ENCODE results near the gene FNBP1L.

FNBP1L gene

DNA sequence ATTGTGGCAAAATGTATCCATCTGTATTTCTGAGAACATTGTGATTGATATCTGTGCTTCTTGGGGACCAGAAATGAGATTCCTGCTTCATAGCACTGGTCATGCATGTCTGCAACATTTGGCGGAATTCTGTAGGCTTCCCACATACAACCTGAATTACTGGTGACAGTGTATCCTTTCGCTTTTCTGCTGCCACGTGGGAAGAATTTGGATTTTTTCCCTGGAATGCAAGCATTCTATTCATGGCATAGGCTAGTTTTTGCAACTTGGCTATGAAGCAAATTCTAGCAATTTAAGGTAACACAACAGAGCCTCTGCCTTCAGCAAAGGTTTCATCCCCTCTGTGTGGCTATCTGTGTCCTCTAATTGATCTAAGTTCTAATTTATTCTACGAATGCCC is 147.8 kb downstream of the FNBP1L start:
- no peak for DNase-seq

DNA sequence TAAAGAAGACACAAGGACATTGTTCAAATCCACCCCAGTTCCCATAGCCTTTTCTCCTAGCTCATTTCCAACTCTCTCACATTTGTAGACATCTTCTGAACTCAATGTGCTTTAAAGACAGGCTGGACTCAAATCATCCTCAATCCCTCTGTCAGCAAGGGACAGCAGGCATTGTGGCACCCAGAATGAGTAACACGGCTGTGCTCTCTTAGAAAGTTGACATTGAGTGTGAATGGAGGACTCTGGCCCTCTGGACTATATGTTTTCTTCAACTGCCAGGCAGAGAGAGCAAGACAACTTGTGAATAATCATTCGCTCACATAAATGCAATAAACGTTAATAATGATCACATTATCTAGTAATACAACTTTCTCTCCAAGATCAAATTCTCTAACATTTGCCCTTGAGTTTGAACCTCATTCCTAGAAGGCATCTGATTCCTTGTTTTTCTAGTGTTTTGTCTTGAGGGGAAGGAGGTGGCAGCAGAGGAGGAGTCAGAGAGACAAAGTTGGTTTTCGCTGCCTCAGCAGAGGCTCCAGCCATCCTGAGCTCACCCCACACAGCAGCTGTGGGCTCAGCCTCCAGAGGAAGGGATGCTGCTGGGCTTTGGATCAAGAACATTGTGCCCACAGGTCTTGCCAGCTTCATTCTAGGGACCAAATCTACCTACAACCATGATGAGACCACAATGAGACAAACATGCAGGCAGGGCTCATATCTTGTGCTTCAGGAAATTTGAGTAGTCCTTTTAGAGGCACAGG is 148.6 kb downstream of the FNBP1L start:
- no peak for DNase-seq

DNA sequence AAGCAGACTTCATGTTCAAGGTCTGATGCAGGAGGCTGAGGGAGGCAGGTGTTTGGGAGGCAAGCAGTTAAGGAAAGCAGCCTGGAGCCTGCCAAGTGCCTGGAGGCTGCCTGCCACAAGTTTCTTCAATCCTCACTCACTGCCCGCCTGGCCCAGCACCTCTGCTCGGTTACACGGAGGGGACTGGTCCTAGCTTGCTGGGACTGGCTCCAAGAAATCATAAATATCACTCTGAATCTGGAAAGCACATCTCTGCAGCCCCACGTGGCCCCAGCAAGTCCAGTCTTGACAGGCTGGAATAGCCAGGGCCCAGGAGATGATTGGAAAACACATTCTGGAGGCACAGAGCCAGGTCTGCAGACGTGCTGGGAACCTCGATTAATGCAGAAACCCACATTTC is 149.8 kb downstream of the FNBP1L start:
- DNase-seq, result no peak

DNA sequence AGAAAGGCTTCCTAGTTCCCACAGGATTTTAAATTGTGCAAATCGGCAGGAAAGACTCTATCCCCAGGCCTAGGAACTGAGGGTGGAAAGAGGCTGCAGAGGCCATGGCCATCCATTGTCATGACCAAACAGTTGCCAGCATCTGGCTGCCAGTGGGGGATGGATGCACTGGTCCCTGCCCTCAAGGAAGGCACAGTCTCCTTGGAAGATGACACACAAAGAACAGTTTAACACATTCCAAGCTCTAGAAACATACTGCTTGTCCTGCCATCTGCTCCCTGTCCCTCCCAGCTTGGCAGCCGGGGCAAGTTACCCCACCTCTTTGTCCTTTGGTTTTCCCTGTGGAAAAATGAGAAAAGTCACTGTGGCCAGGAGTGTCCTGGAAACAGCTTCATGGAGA is 150.5 kb downstream of the FNBP1L start:
- DNase-seq, result no peak

DNA sequence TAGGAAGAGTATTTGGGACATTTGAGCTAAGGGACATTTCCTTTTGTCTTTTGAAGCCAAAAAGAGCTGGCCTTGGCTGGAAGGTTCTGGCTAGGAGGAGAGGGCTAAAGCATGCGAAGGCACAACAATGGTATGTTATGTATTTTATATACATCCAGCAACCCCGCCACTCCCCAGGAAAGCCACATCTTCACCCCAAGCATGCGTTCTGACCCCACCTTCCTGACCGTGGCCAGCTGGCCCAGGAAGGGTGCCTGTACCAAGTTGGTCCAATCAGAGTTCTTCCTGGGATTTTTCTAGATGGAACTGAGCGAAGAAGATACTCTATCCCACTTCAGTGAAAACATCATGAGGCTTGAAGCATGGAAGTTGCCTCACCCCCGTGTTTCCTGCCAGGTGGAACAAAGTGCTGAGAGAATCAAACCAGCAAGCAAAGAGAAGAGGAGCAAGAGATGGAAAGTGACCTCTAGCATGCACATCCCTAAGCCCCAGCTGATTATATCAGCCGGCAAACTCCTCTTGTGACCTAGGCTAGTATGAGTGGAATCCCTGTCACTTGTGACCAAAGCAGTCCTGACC is 151.0 kb downstream of the FNBP1L start:
- DNase-seq, result no peak

DNA sequence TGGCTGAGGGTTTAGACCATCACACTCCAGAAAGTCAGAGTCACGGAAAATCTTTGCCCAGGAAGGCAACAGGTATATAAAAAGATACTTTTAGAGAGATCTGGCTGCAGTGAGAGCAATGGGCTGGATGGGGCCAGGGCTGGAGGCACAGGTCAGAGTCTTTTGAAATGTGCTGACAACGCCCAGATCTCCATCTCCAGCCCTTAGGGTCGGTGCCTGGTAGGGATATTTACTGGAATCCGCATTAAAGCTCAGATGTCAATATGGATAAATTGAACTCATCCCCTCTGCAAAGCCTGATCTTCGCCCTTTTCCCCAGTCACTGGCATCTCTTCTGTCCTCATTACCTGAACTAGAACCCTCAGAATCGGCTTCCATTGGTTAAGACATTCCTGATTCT is 151.6 kb downstream of the FNBP1L start:
- DNase-seq, result no peak

DNA sequence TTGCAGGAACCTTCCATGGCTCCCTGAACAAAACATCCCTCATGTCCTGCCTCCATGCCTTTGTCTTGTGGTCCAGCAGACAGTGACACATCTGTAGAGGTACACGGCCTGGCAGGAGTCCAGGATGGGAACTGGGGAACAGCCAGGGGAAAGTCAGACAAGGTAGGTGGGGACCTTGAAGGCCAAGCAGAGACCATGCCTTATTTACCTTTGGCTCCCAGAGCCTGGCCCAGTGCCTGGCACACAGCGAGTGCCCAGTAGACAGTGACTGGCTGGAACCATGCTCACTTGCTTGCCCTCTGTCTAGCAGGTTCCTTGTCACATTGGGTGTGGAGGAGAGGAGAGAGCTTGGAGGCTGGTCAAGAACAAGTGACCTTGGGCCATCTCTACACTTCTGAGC is 152.7 kb downstream of the FNBP1L start:
- DNase-seq, result no peak

DNA sequence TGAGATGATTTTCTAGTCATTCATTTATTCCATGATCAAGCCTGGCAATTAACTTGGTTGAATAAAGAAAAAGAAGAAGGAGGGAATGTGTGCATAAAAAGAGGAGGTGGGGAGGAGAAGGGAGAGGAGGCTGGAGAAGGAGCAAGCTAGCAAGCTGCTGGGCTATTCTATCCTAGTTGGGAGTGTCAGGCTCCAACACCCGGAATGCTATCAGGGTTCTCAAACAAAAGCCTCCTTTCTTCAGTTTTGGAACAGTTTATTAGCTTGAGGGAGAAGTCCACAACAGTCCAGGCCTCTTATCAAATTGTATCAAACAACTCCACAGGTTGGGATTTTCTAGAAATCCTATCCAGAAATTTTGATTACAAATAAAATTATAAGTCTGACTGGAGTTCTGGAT is 153.8 kb downstream of the FNBP1L start:
- no peak for DNase-seq

DNA sequence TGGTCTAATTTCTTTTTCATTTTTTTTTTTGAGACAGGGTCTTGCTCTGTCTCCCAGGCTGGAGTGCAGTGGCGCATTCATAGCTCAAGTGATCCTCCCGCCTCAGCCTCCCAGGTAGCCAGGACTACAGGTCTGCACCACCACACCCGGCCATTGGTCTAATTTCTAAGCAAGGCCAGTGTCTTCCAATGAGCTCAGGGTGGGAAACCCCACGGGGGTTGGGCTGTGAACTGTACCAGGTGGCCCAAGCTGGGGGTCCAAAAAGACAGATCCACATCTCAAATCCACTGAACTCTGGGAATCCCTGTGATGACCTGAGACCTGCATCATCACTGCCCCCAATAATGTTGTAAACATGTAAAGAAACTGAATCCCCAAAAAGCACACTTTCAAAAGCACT is 154.2 kb downstream of the FNBP1L start:
- DNase-seq, result no peak

DNA sequence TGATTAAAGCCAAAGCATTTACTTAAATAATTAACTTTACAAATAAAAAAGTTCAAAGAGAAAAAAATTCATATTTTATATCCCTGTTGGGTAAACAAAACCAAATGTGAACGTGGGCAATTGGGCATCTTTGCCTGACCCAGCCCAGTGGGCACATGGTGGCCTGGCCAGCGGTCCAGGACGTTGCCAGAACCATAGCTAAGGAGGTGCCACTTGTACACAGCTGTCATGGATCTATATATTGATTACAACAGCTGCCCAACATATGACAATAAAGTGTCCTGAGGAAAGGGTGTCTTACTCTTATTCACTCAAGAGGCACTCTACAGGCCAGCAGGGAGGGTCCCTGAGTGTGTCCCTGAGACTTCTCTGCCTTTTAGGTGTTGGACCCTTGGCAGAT is 155.2 kb downstream of the FNBP1L start:
- no peak for DNase-seq

DNA sequence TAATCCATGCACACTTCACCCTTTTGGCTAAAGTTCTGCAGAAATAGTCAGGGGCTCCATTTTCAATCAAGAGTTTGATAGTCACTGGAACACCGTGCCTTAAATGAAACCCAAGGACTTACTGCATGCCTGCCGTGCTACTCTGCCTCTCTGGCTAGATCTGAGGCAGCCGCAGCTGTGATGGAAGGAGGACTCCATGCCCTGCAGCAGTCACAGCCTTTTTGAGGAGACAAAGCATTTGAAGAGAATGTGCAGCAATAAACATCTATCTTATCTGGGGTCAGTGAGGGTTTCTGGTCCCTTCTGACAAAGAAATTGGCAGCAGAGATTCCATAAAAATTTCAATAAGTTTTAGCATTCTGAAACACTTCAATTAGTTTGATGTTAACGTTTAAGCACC is 155.7 kb downstream of the FNBP1L start:
- no peak for DNase-seq

All from GOT3 (cell line).